ENCODE results near the gene F10.

Gene F10

DNA sequence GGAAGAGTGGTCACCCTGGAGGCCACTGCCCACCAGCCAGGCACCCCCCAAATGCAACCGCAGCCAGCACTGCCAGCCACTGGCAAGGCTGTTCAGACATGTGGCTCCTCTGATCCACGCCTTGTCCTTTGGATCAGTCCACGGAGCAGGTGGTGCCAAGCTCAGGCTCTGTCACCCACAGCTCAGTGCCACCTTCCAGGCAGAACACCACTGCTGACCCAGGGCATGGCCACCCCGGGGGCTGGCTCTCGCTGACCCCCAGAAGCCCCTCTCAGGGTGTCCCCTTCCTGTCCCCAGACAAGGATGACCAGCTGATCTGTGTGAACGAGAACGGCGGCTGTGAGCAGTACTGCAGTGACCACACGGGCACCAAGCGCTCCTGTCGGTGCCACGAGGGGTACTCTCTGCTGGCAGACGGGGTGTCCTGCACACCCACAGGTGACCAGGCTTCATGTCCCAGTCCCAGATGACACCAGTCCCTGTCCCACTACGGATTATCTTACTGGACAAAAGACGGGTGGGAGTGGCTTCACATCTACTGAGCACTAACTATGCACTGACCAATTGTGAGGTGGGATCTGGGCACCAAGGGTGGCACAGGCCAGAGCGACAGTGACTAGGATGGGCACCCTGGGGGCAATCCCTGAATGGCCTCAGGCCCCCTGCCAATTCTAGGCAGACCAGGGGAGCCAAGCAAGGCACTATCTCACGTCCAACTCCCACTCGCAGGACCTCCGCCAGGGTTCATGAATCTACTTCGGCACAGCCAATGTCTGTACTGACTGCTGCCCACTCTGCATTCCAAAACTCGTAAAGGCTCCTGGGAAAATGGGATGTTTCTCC, 7.0 kb upstream of the F10 start:
- Histone ChIP-seq H3K36me3 (ENCODE audit: low read length) (no peaks in the 10 kb centered on the region), H3K27ac (ENCODE audit: low read depth, low read length) (no peak overlapping the region), H3K79me2 (ENCODE audit: insufficient read depth, low read length) (no peaks in the 10 kb centered on the region), H3K4me3 (ENCODE audit: insufficient read depth, low read length, poor library complexity, severe bottlenecking) (no peak overlapping the region), H2AFZ (ENCODE audit: low read depth, low read length, severe bottlenecking) (no peak overlapping the region), H3K9me2 (replicated peaks; ENCODE audit: insufficient read depth, low read length) (no peaks in the 10 kb centered on the region), H4K20me1 (ENCODE audit: low read depth, low read length) (no peaks in the 10 kb centered on the region), H3K27me3 (ENCODE audit: low read length) (no peaks in the 10 kb centered on the region), H3K9me3 (ENCODE audit: insufficient read depth, low read length) (no peaks in the 10 kb centered on the region), H3K4me2 (ENCODE audit: low read depth, low read length, poor library complexity, severe bottlenecking) (no peak overlapping the region), H3F3A (ENCODE audit: insufficient read depth) (no peaks in the 10 kb centered on the region), H3K9ac (ENCODE audit: low read length) (no peak overlapping the region)
- TF ChIP-seq CTCF (IDR thresholded peaks at IDR 0.05; ENCODE audit: insufficient read depth, low read length, poor library complexity, severe bottlenecking) = no peak
- TF ChIP-seq EZH2phosphoT487 (conservative IDR thresholded peaks at IDR 0.05; ENCODE audit: low read length) = no peak

DNA sequence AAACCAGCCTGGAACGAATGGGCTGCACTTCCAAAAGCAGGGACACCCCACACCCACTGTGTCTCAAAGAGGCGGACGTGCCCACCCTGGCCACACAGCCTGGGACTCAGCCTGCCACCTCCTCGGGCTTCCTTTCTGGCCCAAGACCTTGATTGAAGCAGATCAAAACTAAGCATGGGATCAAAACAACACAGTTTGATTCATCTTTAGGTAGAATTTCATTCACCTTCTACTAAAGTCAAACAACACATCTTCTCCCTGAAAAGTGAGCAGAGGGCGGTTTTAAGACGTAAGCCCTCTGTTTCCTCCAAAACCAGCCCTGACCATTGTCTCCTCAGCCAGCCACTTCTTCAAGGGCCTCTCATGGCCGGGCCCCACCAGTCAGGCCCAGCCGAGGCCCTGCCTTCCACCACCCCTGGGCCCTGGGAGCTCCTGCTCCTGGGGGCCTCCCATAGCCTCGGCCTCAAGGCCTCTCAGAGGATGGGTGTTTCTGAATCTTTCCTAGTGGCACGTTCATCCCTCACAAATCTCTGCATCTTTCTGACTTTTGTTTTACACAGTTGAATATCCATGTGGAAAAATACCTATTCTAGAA, 6.3 kb upstream of the F10 start:
- no peak overlapping the region for H3K4me2 ChIP-seq (ENCODE audit: low read depth, low read length, poor library complexity, severe bottlenecking)
- H3K36me3 ChIP-seq (ENCODE audit: low read length) = no peaks in the 10 kb centered on the region
- H3K9me3 ChIP-seq (ENCODE audit: insufficient read depth, low read length) = no peaks in the 10 kb centered on the region
- H3K27ac ChIP-seq (ENCODE audit: low read depth, low read length) = no peak overlapping the region
- no peaks in the 10 kb centered on the region for H3K27me3 ChIP-seq (ENCODE audit: low read length)
- no peak overlapping the region for H3K9ac ChIP-seq (ENCODE audit: low read length)
- H3K4me3 ChIP-seq (ENCODE audit: insufficient read depth, low read length, poor library complexity, severe bottlenecking) = no peak overlapping the region
- no peaks in the 10 kb centered on the region for H3K79me2 ChIP-seq (ENCODE audit: insufficient read depth, low read length)
- H2AFZ ChIP-seq (ENCODE audit: low read depth, low read length, severe bottlenecking) = no peak overlapping the region
- no peaks in the 10 kb centered on the region for H3F3A ChIP-seq (ENCODE audit: insufficient read depth)
- no peaks in the 10 kb centered on the region for H3K9me2 ChIP-seq (replicated peaks; ENCODE audit: insufficient read depth, low read length)
- H4K20me1 ChIP-seq (ENCODE audit: low read depth, low read length) = no peaks in the 10 kb centered on the region
- no peak for TF ChIP-seq CTCF (IDR thresholded peaks at IDR 0.05; ENCODE audit: insufficient read depth, low read length, poor library complexity, severe bottlenecking)
- TF ChIP-seq EZH2phosphoT487 (conservative IDR thresholded peaks at IDR 0.05; ENCODE audit: low read length) = no peak

- no peaks in the 10 kb centered on the region for H3K79me2 ChIP-seq (ENCODE audit: insufficient read depth, low read length)
- H2AFZ ChIP-seq (ENCODE audit: low read depth, low read length, severe bottlenecking) = no peak overlapping the region
- H3F3A ChIP-seq (ENCODE audit: insufficient read depth) = no peaks in the 10 kb centered on the region
- no peaks in the 10 kb centered on the region for H4K20me1 ChIP-seq (ENCODE audit: low read depth, low read length)
- no peak overlapping the region for H3K9ac ChIP-seq (ENCODE audit: low read length)
- no peak for TF ChIP-seq CTCF (IDR thresholded peaks at IDR 0.05; ENCODE audit: insufficient read depth, low read length, poor library complexity, severe bottlenecking)
- TF ChIP-seq EZH2phosphoT487 (conservative IDR thresholded peaks at IDR 0.05; ENCODE audit: low read length) = no peak
- no peak overlapping the region for H3K27ac ChIP-seq (ENCODE audit: low read depth, low read length)
- H3K4me3 ChIP-seq (ENCODE audit: insufficient read depth, low read length, poor library complexity, severe bottlenecking) = no peak overlapping the region
- H3K27me3 ChIP-seq (ENCODE audit: low read length) = no peaks in the 10 kb centered on the region
- H3K9me2 ChIP-seq (replicated peaks; ENCODE audit: insufficient read depth, low read length) = no peaks in the 10 kb centered on the region
- H3K4me2 ChIP-seq (ENCODE audit: low read depth, low read length, poor library complexity, severe bottlenecking) = no peak overlapping the region
- H3K36me3 ChIP-seq (ENCODE audit: low read length) = no peaks in the 10 kb centered on the region
- H3K9me3 ChIP-seq (ENCODE audit: insufficient read depth, low read length) = no peaks in the 10 kb centered on the region
Measured at GRCh38 chr13:113116871-113117271, 5.7 kb upstream of the F10 start.
